Ovary (tissue), 9 donors: Measurements from ENCODE around the gene MT1G. TPM values are rescaled to one million over a fixed set of nuclear protein-coding genes. Genes with fewer than 3 reads are reported as not detected.

ENCODE experiments used
- DNase-seq, 5 donors: peaks; one replicate each; pipeline ENCODE4 v3.0.0-alpha.2; 2019 to 2020
- H3K27ac ChIP-seq, 2 donors: fragments of 200-600 bp; one replicate each; pipeline versions ENCODE4 v1.5.1 to v1.8.0; 2019 to 2022
- H3K27me3 ChIP-seq: fragments of 200-600 bp; one replicate; pipeline ENCODE4 v1.8.0; 2022
- H3K36me3 ChIP-seq: fragments of 200-600 bp; sonication (generic); one replicate; pipeline ENCODE4 v1.5.1; 2019
- H3K4me1 ChIP-seq: one replicate; pipeline ENCODE4 v1.8.1; 2013; ENCODE audit warnings: mild to moderate bottlenecking, moderate library complexity; ENCODE audit not compliant: insufficient read depth
- H3K4me3 ChIP-seq: fragments of 200-600 bp; sonication (generic); one replicate; pipeline ENCODE4 v1.5.1; 2017
- H3K9me3 ChIP-seq, 2 donors: fragments of 200-600 bp in 1 of 2; sonication (generic) in 1 of 2; one replicate each; pipeline versions ENCODE4 v1.5.1 to v1.8.1; 2013 to 2019; ENCODE audit warnings: mild to moderate bottlenecking in 1 of 2, moderate library complexity in 1 of 2
- CTCF ChIP-seq, 3 donors: fragments of 450-650 bp in 2 of 3; fragments of 200-600 bp in 1 of 3; IDR thresholded peaks; one replicate each; pipeline versions ENCODE4 v1.5.1 to v1.8.0; 2016 to 2022; ENCODE audit warnings: antibody characterized with exemption in 3 of 3, mild to moderate bottlenecking in 1 of 3
- EP300 ChIP-seq: sonication (generic); formaldehyde crosslinking; IDR thresholded peaks from one replicate; pipeline ENCODE4 v1.6.1; 2017; ENCODE audit warnings: antibody characterized with exemption
- POLR2A ChIP-seq: fragments of 450-650 bp; IDR thresholded peaks from one replicate; pipeline ENCODE4 v1.6.1; 2017; ENCODE audit warnings: antibody characterized with exemption, mild to moderate bottlenecking, moderate library complexity
- WGBS, 3 donors: extraction: QIAGEN DNeasy Blood & Tissue Kit in 1 of 3; methylation state at CpG; one replicate each; pipeline versions ENCODE4 v1.1.5 to v1.1.7; 2013 to 2017; 5-methylcytosine and 5-hydroxymethylcytosine counted together
- intact Hi-C, 4 donors: fragments of 100-400 bp; cut with DNase I; formaldehyde crosslinking; loops; one replicate each; pipeline versions ENCODE4 v1.11.0 to v1.15.1; 2022 to 2023
- polyA plus RNA-seq, 2 donors: library from polyadenylated mRNA; stranded (reverse); fragments of 200-250 nt in 1 of 2; fragments of 350-450 nt in 1 of 2; fragmentation: Illumina TruSeq in 1 of 2; extraction: RNeasy Lipid Tissue Mini Kit (QIAGEN cat#74804) in 1 of 2; gene quantifications; one replicate each; pipeline ENCODE4 v1.2.3, GENCODE V29; 2013 to 2014
- total RNA-seq, 7 donors: library from RNA; depleted of rRNA in 2 of 7; stranded (reverse); fragments of >200 nt in 2 of 7; fragmentation: NEBNext Ultra II Directional in 3 of 7; extraction: Animal tissue kit (Norgen Biotek cat#: 25700) in 3 of 7; gene quantifications; one replicate each; pipeline versions ENCODE4 v1.1.0 to v1.2.4, GENCODE V29; 2016 to 2023
- donor health status: DM: no; HTN: no; CAD: no; lungs with moderate emphysema.
- donor health status: DM: no; HTN: no; CAD: no.
- donor health status: Bipolar disorder and iron deficiency.
- donor health status: DM: yes; HTN: yes; CAD: no.
- donor health status: DM: no; HTN: no; CAD: no.
- donor health status: DM: yes; HTN: yes; CAD: no.

Gene MT1G
- total and polyA plus RNA-seq, 9 donors: 1.00 to 6.9 (median 3.9) TPM; not detected in 3

GRCh38 chr16:56649271-56649670, 18.6 kb downstream of the MT1G start:
- no peaks in the 10 kb centered on the region for H3K27me3 ChIP-seq
- H3K4me1 ChIP-seq: no peaks in the 10 kb centered on the region
- no peak overlapping the region for H3K27ac ChIP-seq
- no peaks in the 10 kb centered on the region for H3K36me3 ChIP-seq
- intact Hi-C loops: no loop called here
- DNase-seq: no peak
- TF ChIP-seq POLR2A (no peak), EP300 (no peak), CTCF (IDR thresholded peaks at IDR 0.05) (no peak)
- no peak overlapping the region for H3K4me3 ChIP-seq
- H3K9me3 ChIP-seq: no peaks in the 10 kb centered on the region
- 77 to 88% (median 88%) methylated on average over 2 of the region's 2 CpGs for WGBS, 3 donors

DNA sequence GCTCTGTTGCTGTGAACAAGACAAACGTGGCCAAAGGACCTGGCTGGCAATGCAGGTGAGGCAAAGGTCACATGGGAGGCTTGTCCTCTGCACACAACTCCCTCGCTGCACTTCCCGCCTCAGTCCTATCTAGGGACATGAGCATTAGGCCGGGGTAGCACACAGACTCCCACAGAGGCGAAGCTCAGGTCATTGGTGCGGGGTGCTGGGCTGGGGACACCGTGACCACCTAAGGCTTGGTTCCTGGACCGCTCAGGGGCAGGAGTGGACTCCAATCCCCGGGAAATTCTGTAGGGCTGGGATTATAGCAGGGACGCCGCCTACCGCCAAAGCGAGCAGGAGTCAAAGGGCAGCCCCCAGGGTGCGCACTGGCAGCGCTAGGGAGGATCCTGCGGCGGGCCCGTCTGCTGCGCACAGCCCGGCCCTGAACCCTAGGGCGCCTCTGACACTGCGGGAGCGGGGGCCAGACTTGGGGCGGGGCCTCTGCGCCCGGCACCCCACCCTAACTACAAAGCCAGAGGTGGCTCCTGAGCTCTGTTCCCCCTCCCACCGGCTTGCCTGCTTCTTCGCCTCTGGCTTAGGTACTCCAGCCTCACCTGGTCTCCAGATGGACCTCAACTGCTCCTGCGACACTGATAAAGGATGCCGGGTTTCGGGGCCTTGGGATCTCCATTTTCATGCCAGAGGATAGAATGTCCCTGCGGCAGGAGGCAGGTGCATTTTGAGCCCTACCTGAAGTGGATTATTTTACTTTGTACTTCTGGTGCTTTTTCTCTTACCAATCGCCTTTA, 20.0 kb downstream of the MT1G start:
- DNase-seq: no peak
- Histone ChIP-seq H3K27ac (no peak overlapping the region), H3K27me3 (no peaks in the 10 kb centered on the region), H3K4me1 (peaks cover 3% of the 10 kb centered on the region), H3K4me3 (no peak overlapping the region), H3K9me3 (no peaks in the 10 kb centered on the region), H3K36me3 (no peaks in the 10 kb centered on the region)
- intact Hi-C loops: no loop called here
- 24 to 40% (median 39%) methylated on average over 24 to 33 of the region's 33 CpGs for WGBS, 3 donors
- TF ChIP-seq POLR2A (no peak), CTCF (IDR thresholded peaks at IDR 0.05) (no peak), EP300 (no peak)

DNA sequence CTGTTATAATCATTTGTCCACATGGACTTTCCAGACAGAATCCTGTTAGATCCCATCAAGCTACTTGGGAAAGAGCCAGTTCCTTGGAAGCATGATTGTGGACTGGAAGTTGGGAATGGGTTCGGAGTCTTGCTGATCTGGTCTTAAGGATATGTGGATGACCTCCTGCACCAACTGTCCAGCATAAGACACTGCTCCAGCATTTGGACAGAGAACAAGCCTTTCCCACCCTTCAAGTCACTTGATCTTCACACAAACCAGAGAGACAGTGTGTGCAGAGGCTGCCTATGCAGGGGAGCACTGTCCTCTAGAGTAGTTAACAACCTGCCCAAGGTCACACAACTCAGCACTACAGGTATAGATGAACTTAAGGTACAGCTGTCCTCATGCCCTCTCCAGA, 22.0 kb downstream of the MT1G start:
- no peaks in the 10 kb centered on the region for H3K27me3 ChIP-seq
- WGBS, 3 donors: 0 to 43% (median 0%) methylated on average over 1 of the region's 1 CpG
- DNase-seq: no peak
- no peaks in the 10 kb centered on the region for H3K9me3 ChIP-seq
- no peaks in the 10 kb centered on the region for H3K36me3 ChIP-seq
- no peak for TF ChIP-seq POLR2A
- no peak for TF ChIP-seq CTCF (IDR thresholded peaks at IDR 0.05)
- TF ChIP-seq EP300: no peak
- peaks cover 3% of the 10 kb centered on the region for H3K4me1 ChIP-seq
- H3K27ac ChIP-seq: no peak overlapping the region
- intact Hi-C loops: no loop called here
- H3K4me3 ChIP-seq: no peak overlapping the region

GRCh38 chr16:56645311-56645710, 22.6 kb downstream of the MT1G start:
- no peak overlapping the region for H3K4me3 ChIP-seq
- TF ChIP-seq EP300: no peak
- no peak for TF ChIP-seq POLR2A
- no peak for TF ChIP-seq CTCF (IDR thresholded peaks at IDR 0.05)
- 85 to 95% (median 86%) methylated on average over 1 of the region's 1 CpG for WGBS, 3 donors
- intact Hi-C loops: no loop called here
- peaks cover 3% of the 10 kb centered on the region for H3K4me1 ChIP-seq
- no peaks in the 10 kb centered on the region for H3K27me3 ChIP-seq
- no peaks in the 10 kb centered on the region for H3K36me3 ChIP-seq
- no peaks in the 10 kb centered on the region for H3K9me3 ChIP-seq
- no peak for DNase-seq
- no peak overlapping the region for H3K27ac ChIP-seq
